Spleen (tissue), 7 donors: ENCODE measurements around the gene OR51G1.

Experiments
- POLR2A ChIP-seq, 3 donors: fragments of 450-650 bp; IDR thresholded peaks; one replicate each; pipeline ENCODE4 v1.5.1; 2017; ENCODE audit warnings: antibody characterized with exemption in 3 of 3, mild to moderate bottlenecking in 1 of 3
- TF ChIP-seq, protein P1 (sequence below), 11 experiments: fragments of 200-600 bp in 7 of 11; fragments of 450-650 bp in 4 of 11; sonication (generic) in 4 of 11; IDR thresholded peaks in 8 of 11; conservative IDR thresholded peaks in 3 of 11; 1 replicate in 7 of 11; 2 replicates in 4 of 11; pipeline versions ENCODE4 v1.4.0 to v1.8.0; 2016 to 2021; ENCODE audit warnings: antibody characterized with exemption in 11 of 11, inconsistent platforms in 4 of 11, mild to moderate bottlenecking in 1 of 11
- donor health status: DM: no; HTN: no; CAD: no; lungs with moderate emphysema.
- donor health status: DM: no; HTN: no; CAD: no.
- donor health status: DM: no; HTN: no; CAD: no.

DNA sequence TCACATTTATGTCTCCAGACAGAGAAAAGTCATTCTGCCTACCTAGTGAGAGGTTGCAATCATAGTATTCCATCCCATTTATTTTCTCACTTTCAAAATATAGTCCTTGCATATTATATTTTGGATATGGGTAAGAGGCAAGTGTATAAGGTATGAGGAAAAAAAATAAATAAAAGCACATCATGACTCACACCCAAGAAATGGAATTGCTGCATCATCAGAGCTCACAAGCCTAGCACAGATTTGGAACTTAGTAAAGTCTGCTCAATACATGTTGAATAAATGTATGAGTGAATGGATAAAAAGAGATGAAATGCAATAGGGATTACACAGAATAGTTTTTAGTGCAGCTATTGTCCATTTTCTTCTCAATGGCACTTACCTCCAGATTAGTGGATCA lies 2.5 kb upstream of the OR51G1 start:
- TF ChIP-seq, protein P1, sequence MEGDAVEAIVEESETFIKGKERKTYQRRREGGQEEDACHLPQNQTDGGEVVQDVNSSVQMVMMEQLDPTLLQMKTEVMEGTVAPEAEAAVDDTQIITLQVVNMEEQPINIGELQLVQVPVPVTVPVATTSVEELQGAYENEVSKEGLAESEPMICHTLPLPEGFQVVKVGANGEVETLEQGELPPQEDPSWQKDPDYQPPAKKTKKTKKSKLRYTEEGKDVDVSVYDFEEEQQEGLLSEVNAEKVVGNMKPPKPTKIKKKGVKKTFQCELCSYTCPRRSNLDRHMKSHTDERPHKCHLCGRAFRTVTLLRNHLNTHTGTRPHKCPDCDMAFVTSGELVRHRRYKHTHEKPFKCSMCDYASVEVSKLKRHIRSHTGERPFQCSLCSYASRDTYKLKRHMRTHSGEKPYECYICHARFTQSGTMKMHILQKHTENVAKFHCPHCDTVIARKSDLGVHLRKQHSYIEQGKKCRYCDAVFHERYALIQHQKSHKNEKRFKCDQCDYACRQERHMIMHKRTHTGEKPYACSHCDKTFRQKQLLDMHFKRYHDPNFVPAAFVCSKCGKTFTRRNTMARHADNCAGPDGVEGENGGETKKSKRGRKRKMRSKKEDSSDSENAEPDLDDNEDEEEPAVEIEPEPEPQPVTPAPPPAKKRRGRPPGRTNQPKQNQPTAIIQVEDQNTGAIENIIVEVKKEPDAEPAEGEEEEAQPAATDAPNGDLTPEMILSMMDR (IDR thresholded peaks at IDR 0.05 in 8 of 11, conservative IDR thresholded peaks at IDR 0.05 in 3 of 11): no peak
- TF ChIP-seq POLR2A (IDR thresholded peaks at IDR 0.05): no peak
